Suprapubic skin (tissue), 3 donors: ENCODE results near the gene IL34.

Experiments used
- CTCF ChIP-seq, 2 donors: fragments of 200-600 bp in 1 of 2; fragments of 450-650 bp in 1 of 2; sonication (generic) in 1 of 2; IDR thresholded peaks; one replicate each; pipeline ENCODE4 v1.5.1; 2016 to 2019; ENCODE audit warnings: antibody characterized with exemption in 2 of 2, mild to moderate bottlenecking in 1 of 2, moderate library complexity in 1 of 2
- EP300 ChIP-seq: sonication (generic); formaldehyde crosslinking; IDR thresholded peaks from one replicate; pipeline ENCODE4 v1.6.1; 2017; ENCODE audit warnings: antibody characterized with exemption

- no peak for TF ChIP-seq CTCF (IDR thresholded peaks at IDR 0.05)
- TF ChIP-seq EP300: no peak
Observed at GRCh38 chr16:70660672-70661350, 14.5 kb downstream of the IL34 start.
